HCT116 (cell line): ENCODE data around the gene HMGCL. TPM values are rescaled to one million over a fixed set of nuclear protein-coding genes. Genes with fewer than 3 reads are reported as not detected.

Experiments
- ATAC-seq: fragments of 200-7000 bp; cut with Tn5 transposase; 2 replicates; pipeline ENCODE4 v1.9.1; 2020; ENCODE audit warnings: mild to moderate bottlenecking, moderate library complexity
- BruUV-seq: library from RNA; stranded (reverse); fragments of 400-500 nt; replicated peaks from 2 replicates; lab custom pipeline; 2021; lab: Mats Ljungman, UMichigan
- CTCF ChIA-PET: fragments of 300-600 bp; sonication (Branson Sonifier 250); formaldehyde crosslinking; loops from one replicate; lab custom pipeline; 2021; ENCODE audit warnings: antibody characterized with exemption; lab: Charles Lee
- POLR2A ChIA-PET: fragments of 300-600, 350-600 bp; sonication (Branson Sonifier 250); formaldehyde crosslinking; loops from one replicate; lab custom pipeline; 2021; ENCODE audit warnings: antibody characterized with exemption; lab: Charles Lee
- RAD21 ChIA-PET, 2 experiments: fragments of 300-600 bp; sonication (Branson Sonifier 250); formaldehyde crosslinking; loops; one replicate each; lab custom pipeline; 2023; ENCODE audit warnings: low total read pairs in 2 of 2; ENCODE audit not compliant: uncharacterized antibody in 2 of 2, unreplicated experiment in 2 of 2, low non-redundant PET in 1 of 2; lab: Charles Lee
- DNase-seq: peaks from one replicate; pipeline ENCODE4 v3.0.0-alpha.2; 2010; ENCODE audit warnings: low read depth, low spot score
- H2AFZ ChIP-seq: fragments of 200-600 bp; shearing (Covaris generic), sonication (generic); 2 replicates; pipeline ENCODE4 v1.6.1; 2017; ENCODE audit warnings: low read depth, mixed run types, mixed read lengths, antibody characterized with exemption, low read length; ENCODE audit not compliant: poor library complexity, severe bottlenecking
- H3K27ac ChIP-seq: 2 replicates; pipeline ENCODE4 v1.5.1; 2012; ENCODE audit warnings: low read depth, low read length
- H3K27me3 ChIP-seq: fragments of 200-600 bp; sonication (generic); 2 replicates; pipeline ENCODE4 v1.6.1; 2016; ENCODE audit warnings: mixed run types, low read length, mixed read lengths; ENCODE audit not compliant: insufficient read depth
- H3K36me3 ChIP-seq, 2 experiments: fragments of 200-500 bp in 1 of 2; fragments of 200-600 bp in 1 of 2; sonication (Bioruptor generic) in 1 of 2; sonication (generic) in 1 of 2; 2 replicates each; pipeline versions ENCODE4 v1.5.1 to v1.6.1; 2014 to 2016; ENCODE audit warnings: low read length in 2 of 2, inconsistent platforms in 1 of 2, mixed read lengths in 1 of 2, mixed run types in 1 of 2; ENCODE audit not compliant: insufficient read depth in 2 of 2, control insufficient read depth in 1 of 2
- H3K4me1 ChIP-seq, 2 experiments: fragments of 200-600 bp in 1 of 2; sonication (generic) in 1 of 2; 2 replicates each; pipeline versions ENCODE4 v1.5.1 to v1.6.1; 2012 to 2017; ENCODE audit warnings: low read length in 2 of 2, inconsistent platforms in 1 of 2, mild to moderate bottlenecking in 1 of 2, mixed read lengths in 1 of 2, mixed run types in 1 of 2, moderate library complexity in 1 of 2; ENCODE audit not compliant: insufficient read depth in 2 of 2, control insufficient read depth in 1 of 2
- H3K4me2 ChIP-seq: fragments of 200-600 bp; sonication (generic); 2 replicates; pipeline ENCODE4 v1.6.1; 2017; ENCODE audit warnings: mixed run types, low read length, mixed read lengths
- H3K4me3 ChIP-seq, 2 experiments: fragments of 200-600 bp in 1 of 2; sonication (generic) in 1 of 2; replicated peaks in 1 of 2; 2 replicates each; pipeline ENCODE4 v1.5.1; 2011 to 2016; ENCODE audit warnings: low read length in 2 of 2, control low read depth in 1 of 2, low read depth in 1 of 2, mild to moderate bottlenecking in 1 of 2, mixed read lengths in 1 of 2, mixed run types in 1 of 2
- H3K79me2 ChIP-seq: fragments of 200-600 bp; sonication (generic); 2 replicates; pipeline ENCODE4 v1.6.1; 2017; ENCODE audit warnings: mild to moderate bottlenecking, mixed run types, low read length, moderate library complexity, mixed read lengths; ENCODE audit not compliant: insufficient read depth
- H3K9ac ChIP-seq: fragments of 200-600 bp; sonication (generic); 2 replicates; pipeline ENCODE4 v1.6.1; 2016; ENCODE audit warnings: low read length, mixed read lengths
- H3K9me2 ChIP-seq: fragments of 200-600 bp; sonication (generic), shearing (Covaris generic); 2 replicates; pipeline ENCODE4 v1.6.1; 2017; ENCODE audit warnings: mixed run types, mild to moderate bottlenecking, moderate library complexity; ENCODE audit not compliant: insufficient read depth
- H3K9me3 ChIP-seq, 2 experiments: fragments of 200-500 bp in 1 of 2; fragments of 200-600 bp in 1 of 2; sonication (Bioruptor generic) in 1 of 2; sonication (generic) in 1 of 2; 2 replicates each; pipeline ENCODE4 v1.6.1; 2014 to 2017; ENCODE audit warnings: low read length in 2 of 2, mixed read lengths in 2 of 2, inconsistent platforms in 1 of 2, low read depth in 1 of 2, mild to moderate bottlenecking in 1 of 2, mixed run types in 1 of 2, moderate library complexity in 1 of 2; ENCODE audit not compliant: control insufficient read depth in 1 of 2, insufficient read depth in 1 of 2
- H4K20me1 ChIP-seq: fragments of 200-600 bp; sonication (generic), shearing (Covaris generic); 2 replicates; pipeline ENCODE4 v1.6.1; 2017; ENCODE audit warnings: mixed run types, mild to moderate bottlenecking, moderate library complexity; ENCODE audit not compliant: insufficient read depth
- CBX3 ChIP-seq: IDR thresholded peaks from 2 replicates; pipeline ENCODE4 v1.6.1; 2012; ENCODE audit warnings: low read depth
- CEBPB ChIP-seq: IDR thresholded peaks from 2 replicates; pipeline ENCODE4 v1.6.1; 2012; ENCODE audit warnings: low read depth
- EZH2 ChIP-seq: fragments of 200-600 bp; sonication (generic); IDR thresholded peaks from 2 replicates; pipeline ENCODE4 v1.6.1; 2017; ENCODE audit warnings: antibody characterized with exemption, mixed run types
- EZH2phosphoT487 ChIP-seq: fragments of 200-600 bp; IDR thresholded peaks from 2 replicates; pipeline ENCODE4 v1.6.1; 2018; ENCODE audit warnings: antibody characterized with exemption, borderline replicate concordance
- POLR2A ChIP-seq: IDR thresholded peaks from 2 replicates; pipeline ENCODE4 v1.7.0; 2011; ENCODE audit warnings: borderline replicate concordance; ENCODE audit not compliant: insufficient read depth, insufficient read length; ENCODE audit errors: extremely low read depth
- POLR2AphosphoS5 ChIP-seq: IDR thresholded peaks from 2 replicates; pipeline ENCODE4 v1.6.1; 2011; ENCODE audit warnings: mild to moderate bottlenecking, low read depth, low read length, moderate library complexity
- SP1 ChIP-seq: IDR thresholded peaks from 2 replicates; pipeline ENCODE4 v1.6.1; 2012; ENCODE audit warnings: low read depth
- YY1 ChIP-seq: IDR thresholded peaks from 2 replicates; pipeline ENCODE4 v1.6.1; 2011; ENCODE audit warnings: low read length, low read depth, moderate library complexity, mild to moderate bottlenecking; ENCODE audit not compliant: insufficient replicate concordance; ENCODE audit errors: extremely low read depth
- ZFX ChIP-seq: fragments of 450-650 bp; IDR thresholded peaks from 2 replicates; pipeline ENCODE4 v1.6.1; 2017
- intact Hi-C: fragments of 100-400 bp; cut with micrococcal nuclease; formaldehyde crosslinking; loops from 2 replicates; pipeline ENCODE4 v1.10.0; 2022
- total RNA-seq: library from RNA; stranded (reverse); gene quantifications from one replicate; pipeline ENCODE4 v1.2.1, GENCODE V29; 2021; ENCODE audit not compliant: unreplicated experiment
- TF ChIP-seq, protein P1 (sequence below): IDR thresholded peaks from 2 replicates; pipeline ENCODE4 v1.6.1; 2012
- TF ChIP-seq, protein P2 (sequence below): IDR thresholded peaks from 2 replicates; pipeline ENCODE4 v1.6.1; 2011; ENCODE audit warnings: mild to moderate bottlenecking, low read length, moderate library complexity; ENCODE audit not compliant: insufficient replicate concordance; ENCODE audit errors: extremely low read depth

The HMGCL gene
- total RNA-seq, 1 experiment from 2014 or later: 36.2 TPM

DNA sequence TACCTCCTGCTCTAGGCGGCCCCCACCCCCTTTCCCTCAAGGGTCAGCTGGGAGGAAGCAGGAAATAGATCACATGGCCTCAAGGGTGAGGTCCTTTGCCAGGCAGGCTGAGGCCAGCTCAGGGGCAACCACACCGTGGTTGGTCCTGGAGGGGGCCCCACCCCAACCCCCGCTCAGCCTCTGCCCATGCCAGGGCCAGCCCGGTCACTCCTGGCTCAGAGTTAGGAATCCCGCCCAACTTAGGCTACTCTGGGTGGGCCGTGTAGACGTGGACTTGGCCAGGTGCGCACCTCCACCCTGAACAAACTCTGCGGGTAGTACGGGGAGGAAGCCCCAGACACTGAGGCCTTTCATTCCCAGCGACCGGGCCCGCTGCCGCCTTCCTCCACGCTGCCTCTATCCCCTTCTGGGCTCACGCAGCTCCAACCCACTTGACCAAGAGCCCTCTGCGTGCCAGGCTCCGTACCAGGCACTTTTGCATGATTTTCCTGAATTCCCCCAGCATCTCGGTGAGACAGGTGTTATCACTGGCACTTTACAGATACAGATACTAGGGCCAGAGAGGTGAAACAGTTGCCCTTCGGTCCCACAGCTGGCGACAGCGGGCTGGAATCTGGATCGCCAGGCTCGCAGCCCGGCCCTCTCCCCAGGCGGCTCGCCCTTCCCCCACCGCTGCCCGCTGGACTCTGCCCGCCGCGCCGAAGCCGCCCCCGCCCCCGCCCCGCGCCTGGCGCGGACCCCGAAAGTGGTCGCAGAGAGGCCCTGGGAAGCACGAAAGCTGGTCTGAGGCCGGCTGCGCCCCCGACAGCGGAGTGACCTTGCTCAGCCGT is 25.4 kb downstream of the HMGCL start:
- peaks cover 12 to 26% of the 10 kb centered on the region in 2 experiments; a peak in 3 of 4 replicates for H3K36me3 ChIP-seq
- ChIA-PET POLR2A (interaction anchor here (1.2 to 2.0 kb wide), 3 partner anchors 9 to 20 kb away, joined by 3 to 9 read pairs (median 4); partner anchors contain the start of gene LYPLA2), CTCF (interaction anchor here (0.6 to 2.7 kb wide), 4 partner anchors 10 to 117 kb away, joined by 3 to 13 read pairs (median 4); no protein-coding TSS in a partner anchor), RAD21 (interaction anchor here (0.9 to 1.2 kb wide), 3 partner anchors 28 to 117 kb away, joined by 4 read pairs; no protein-coding TSS in a partner anchor)
- intact Hi-C loops: loop anchor here (1.0 to 5.0 kb wide), 2 partner anchors 21 to 118 kb away; partner anchors contain the start of gene PITHD1
- H3K9me3 ChIP-seq: no peaks in the 10 kb centered on the region
- H4K20me1 ChIP-seq: no peaks in the 10 kb centered on the region
- H3K4me2 ChIP-seq: peak overlapping the region; percentile 92
- H3K27ac ChIP-seq: peak overlapping the region; percentile 93
- TF ChIP-seq CBX3: no peak
- TF ChIP-seq SP1: no peak
- no peak for TF ChIP-seq EZH2
- TF ChIP-seq, protein P1, sequence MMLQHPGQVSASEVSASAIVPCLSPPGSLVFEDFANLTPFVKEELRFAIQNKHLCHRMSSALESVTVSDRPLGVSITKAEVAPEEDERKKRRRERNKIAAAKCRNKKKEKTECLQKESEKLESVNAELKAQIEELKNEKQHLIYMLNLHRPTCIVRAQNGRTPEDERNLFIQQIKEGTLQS: no peak
- TF ChIP-seq CEBPB: no peak
- TF ChIP-seq POLR2A: peak; percentile 62
- TF ChIP-seq, protein P2, sequence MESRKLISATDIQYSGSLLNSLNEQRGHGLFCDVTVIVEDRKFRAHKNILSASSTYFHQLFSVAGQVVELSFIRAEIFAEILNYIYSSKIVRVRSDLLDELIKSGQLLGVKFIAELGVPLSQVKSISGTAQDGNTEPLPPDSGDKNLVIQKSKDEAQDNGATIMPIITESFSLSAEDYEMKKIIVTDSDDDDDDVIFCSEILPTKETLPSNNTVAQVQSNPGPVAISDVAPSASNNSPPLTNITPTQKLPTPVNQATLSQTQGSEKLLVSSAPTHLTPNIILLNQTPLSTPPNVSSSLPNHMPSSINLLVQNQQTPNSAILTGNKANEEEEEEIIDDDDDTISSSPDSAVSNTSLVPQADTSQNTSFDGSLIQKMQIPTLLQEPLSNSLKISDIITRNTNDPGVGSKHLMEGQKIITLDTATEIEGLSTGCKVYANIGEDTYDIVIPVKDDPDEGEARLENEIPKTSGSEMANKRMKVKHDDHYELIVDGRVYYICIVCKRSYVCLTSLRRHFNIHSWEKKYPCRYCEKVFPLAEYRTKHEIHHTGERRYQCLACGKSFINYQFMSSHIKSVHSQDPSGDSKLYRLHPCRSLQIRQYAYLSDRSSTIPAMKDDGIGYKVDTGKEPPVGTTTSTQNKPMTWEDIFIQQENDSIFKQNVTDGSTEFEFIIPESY: peak; percentile 19
- TF ChIP-seq EZH2phosphoT487: no peak
- peak; percentile 96 for TF ChIP-seq POLR2AphosphoS5
- TF ChIP-seq ZFX: peak; percentile 64; the same call in 1 of the 2 replicates
- peak; percentile 81 for TF ChIP-seq YY1
- peak; percentile 64 for ATAC-seq
- H3K27me3 ChIP-seq: no peaks in the 10 kb centered on the region
- H3K79me2 ChIP-seq: peaks cover 22% of the 10 kb centered on the region; the same call in 1 of the 2 replicates
- no peak overlapping the region for H2AFZ ChIP-seq
- TSS peak; percentile 85 for BruUV-seq
- H3K9me2 ChIP-seq: no peaks in the 10 kb centered on the region
- H3K4me3 ChIP-seq: peak overlapping the region; percentile 65 to 94
- peak overlapping the region; percentile 87 for H3K9ac ChIP-seq
- DNase-seq: peak; percentile 77
- peaks cover 10 to 35% of the 10 kb centered on the region in 2 experiments for H3K4me1 ChIP-seq
